ENCODE measurements around the gene C19orf47. TPM values are rescaled to one million over a fixed set of nuclear protein-coding genes. Genes with fewer than 3 reads are reported as not detected.

C19orf47 gene
- total RNA-seq, 2 experiments from 2014 or later, result 15.6 to 33.8 TPM

- POLR2A ChIA-PET, result interaction anchor here (0.6 kb wide), 1 partner anchor 143 kb away, joined by 3 read pairs; no protein-coding TSS in a partner anchor
- Histone ChIP-seq H3K27ac (ENCODE audit: low read depth, low read length, poor library complexity, severe bottlenecking) (no peak overlapping the region), H3K9me2 (ENCODE audit: insufficient read depth, low read length) (no peaks in the 10 kb centered on the region), H3K9me3 (ENCODE audit: low read length) (no peaks in the 10 kb centered on the region), H3K4me1 (ENCODE audit: insufficient read depth, low read length, poor library complexity, severe bottlenecking) (no peaks in the 10 kb centered on the region), H3K4me3 (ENCODE audit: low read depth, low read length, poor library complexity, severe bottlenecking) (no peak overlapping the region), H3K79me2 (ENCODE audit: insufficient read depth, low read depth, low read length) (no peaks in the 10 kb centered on the region), H4K20me1 (ENCODE audit: insufficient read depth, low read length) (no peaks in the 10 kb centered on the region), H3K36me3 (ENCODE audit: insufficient read depth, low read length) (peaks cover 87% of the 10 kb centered on the region), H2AFZ (ENCODE audit: low read length) (no peak overlapping the region), H3K4me2 (ENCODE audit: low read length) (no peak overlapping the region)
- intact Hi-C loops (cut with micrococcal nuclease; ENCODE audit: unreplicated experiment), result no loop called here
- CTCF ChIA-PET (ENCODE audit: unreplicated experiment), result no interaction called here
- BruUV-seq (replicated peaks), result no TSS peak
- TF ChIP-seq EZH2phosphoT487 (IDR thresholded peaks at IDR 0.05; ENCODE audit: borderline replicate concordance, low read depth, low read length) (no peak), CTCF (conservative IDR thresholded peaks at IDR 0.05; ENCODE audit: low read length) (no peak)
- no peak for DNase-seq (ENCODE audit: low spot score)
These were observed 24.5 kb downstream of the C19orf47 start for GRCh38 chr19:40323705-40324104.

DNA sequence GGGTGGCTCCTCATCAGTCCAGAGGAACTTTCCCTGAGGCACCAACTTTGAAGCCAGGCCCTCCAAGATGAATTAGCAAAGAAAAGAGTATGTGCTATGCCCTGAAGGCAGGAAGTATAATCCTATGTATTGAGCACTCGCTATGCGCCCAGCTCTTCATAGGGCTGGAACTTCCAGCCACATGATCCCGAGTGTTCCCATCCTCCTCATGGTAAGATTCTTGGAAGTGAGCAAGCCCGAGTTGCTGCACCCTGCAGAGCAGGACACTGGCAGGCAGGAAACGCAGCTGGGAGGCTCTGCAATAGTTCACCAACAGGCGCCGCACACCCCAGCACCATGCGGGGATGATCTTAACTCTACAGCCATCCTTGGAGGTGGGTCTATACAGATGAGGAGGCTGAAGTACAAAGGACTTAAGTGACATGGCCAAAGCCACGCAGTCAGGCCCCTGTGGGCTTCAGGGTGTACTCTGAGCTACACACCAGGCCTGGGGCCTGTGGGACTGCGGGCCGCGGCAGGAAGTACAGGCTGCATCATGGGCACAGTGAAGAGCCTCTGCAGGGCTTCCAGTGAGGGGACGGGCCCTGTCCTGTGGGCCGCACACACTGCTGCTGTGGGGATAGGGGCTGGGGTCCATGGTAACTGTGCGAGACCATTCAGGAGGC is 25.1 kb downstream of the C19orf47 start:
- POLR2A ChIA-PET, result interaction anchor here (0.6 kb wide), 1 partner anchor 8 kb away, joined by 3 read pairs; no protein-coding TSS in a partner anchor
- H3K79me2 ChIP-seq (ENCODE audit: insufficient read depth, low read depth, low read length), result no peaks in the 10 kb centered on the region
- H3K27ac ChIP-seq (ENCODE audit: low read depth, low read length, poor library complexity, severe bottlenecking), result no peak overlapping the region
- DNase-seq (ENCODE audit: low spot score), result no peak
- CTCF ChIA-PET (ENCODE audit: unreplicated experiment), result no interaction called here
- no peak for TF ChIP-seq EZH2phosphoT487 (IDR thresholded peaks at IDR 0.05; ENCODE audit: borderline replicate concordance, low read depth, low read length)
- TF ChIP-seq CTCF (conservative IDR thresholded peaks at IDR 0.05; ENCODE audit: low read length), result no peak
- no peaks in the 10 kb centered on the region for H3K9me2 ChIP-seq (ENCODE audit: insufficient read depth, low read length)
- no peak overlapping the region for H3K4me3 ChIP-seq (ENCODE audit: low read depth, low read length, poor library complexity, severe bottlenecking)
- no TSS peak for BruUV-seq (replicated peaks)
- no peaks in the 10 kb centered on the region for H3K9me3 ChIP-seq (ENCODE audit: low read length)
- no peak overlapping the region for H2AFZ ChIP-seq (ENCODE audit: low read length)
- H3K36me3 ChIP-seq (ENCODE audit: insufficient read depth, low read length), result peaks cover 87% of the 10 kb centered on the region
- H4K20me1 ChIP-seq (ENCODE audit: insufficient read depth, low read length), result no peaks in the 10 kb centered on the region
- H3K4me1 ChIP-seq (ENCODE audit: insufficient read depth, low read length, poor library complexity, severe bottlenecking), result no peaks in the 10 kb centered on the region
- H3K4me2 ChIP-seq (ENCODE audit: low read length), result no peak overlapping the region
- intact Hi-C loops (cut with micrococcal nuclease; ENCODE audit: unreplicated experiment), result no loop called here

- POLR2A ChIA-PET, result interaction anchor here (0.6 kb wide), 1 partner anchor 8 kb away, joined by 3 read pairs; no protein-coding TSS in a partner anchor
- Histone ChIP-seq H2AFZ (ENCODE audit: low read length) (no peak overlapping the region), H3K36me3 (ENCODE audit: insufficient read depth, low read length) (peaks cover 79% of the 10 kb centered on the region), H3K9me2 (ENCODE audit: insufficient read depth, low read length) (no peaks in the 10 kb centered on the region), H3K27ac (ENCODE audit: low read depth, low read length, poor library complexity, severe bottlenecking) (no peak overlapping the region), H3K79me2 (ENCODE audit: insufficient read depth, low read depth, low read length) (no peaks in the 10 kb centered on the region), H3K9me3 (ENCODE audit: low read length) (no peaks in the 10 kb centered on the region), H3K4me3 (ENCODE audit: low read depth, low read length, poor library complexity, severe bottlenecking) (no peak overlapping the region), H3K4me2 (ENCODE audit: low read length) (no peak overlapping the region), H4K20me1 (ENCODE audit: insufficient read depth, low read length) (no peaks in the 10 kb centered on the region), H3K4me1 (ENCODE audit: insufficient read depth, low read length, poor library complexity, severe bottlenecking) (no peaks in the 10 kb centered on the region)
- TF ChIP-seq EZH2phosphoT487 (IDR thresholded peaks at IDR 0.05; ENCODE audit: borderline replicate concordance, low read depth, low read length) (no peak), CTCF (conservative IDR thresholded peaks at IDR 0.05; ENCODE audit: low read length) (no peak)
- BruUV-seq (replicated peaks), result no TSS peak
- intact Hi-C loops (cut with micrococcal nuclease; ENCODE audit: unreplicated experiment), result no loop called here
- no peak for DNase-seq (ENCODE audit: low spot score)
- CTCF ChIA-PET (ENCODE audit: unreplicated experiment), result no interaction called here
These were observed 26.0 kb downstream of the C19orf47 start for GRCh38 chr19:40322271-40322610.

All from OCI-LY7 (cell line).